ENCODE measurements around the gene KIF7.

The KIF7 gene

DNA sequence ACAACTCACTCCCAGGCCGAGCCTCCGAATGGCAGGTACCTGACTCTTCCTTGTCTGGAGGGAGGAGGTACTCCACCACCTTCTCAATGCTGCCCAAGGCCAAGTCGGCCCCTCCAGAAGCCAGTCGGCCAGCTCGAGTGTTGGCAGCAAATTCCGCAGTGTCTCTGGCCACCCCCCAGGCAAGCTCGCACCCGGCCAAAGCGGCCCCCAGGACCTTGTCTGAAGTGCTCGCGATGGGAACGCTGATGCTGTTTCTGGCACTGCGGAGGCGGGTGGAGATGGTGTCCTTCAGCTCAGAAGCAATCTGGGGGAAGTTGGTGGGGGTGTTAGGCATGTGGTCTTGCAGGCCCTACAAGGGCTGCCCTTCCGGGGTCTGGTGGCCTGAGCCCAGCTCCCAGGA, 14.7 kb upstream of the KIF7 start:
- no peaks in the 10 kb centered on the region for H3K9me3 ChIP-seq (ENCODE audit: insufficient read depth, low read length)
- TF ChIP-seq, protein P1, sequence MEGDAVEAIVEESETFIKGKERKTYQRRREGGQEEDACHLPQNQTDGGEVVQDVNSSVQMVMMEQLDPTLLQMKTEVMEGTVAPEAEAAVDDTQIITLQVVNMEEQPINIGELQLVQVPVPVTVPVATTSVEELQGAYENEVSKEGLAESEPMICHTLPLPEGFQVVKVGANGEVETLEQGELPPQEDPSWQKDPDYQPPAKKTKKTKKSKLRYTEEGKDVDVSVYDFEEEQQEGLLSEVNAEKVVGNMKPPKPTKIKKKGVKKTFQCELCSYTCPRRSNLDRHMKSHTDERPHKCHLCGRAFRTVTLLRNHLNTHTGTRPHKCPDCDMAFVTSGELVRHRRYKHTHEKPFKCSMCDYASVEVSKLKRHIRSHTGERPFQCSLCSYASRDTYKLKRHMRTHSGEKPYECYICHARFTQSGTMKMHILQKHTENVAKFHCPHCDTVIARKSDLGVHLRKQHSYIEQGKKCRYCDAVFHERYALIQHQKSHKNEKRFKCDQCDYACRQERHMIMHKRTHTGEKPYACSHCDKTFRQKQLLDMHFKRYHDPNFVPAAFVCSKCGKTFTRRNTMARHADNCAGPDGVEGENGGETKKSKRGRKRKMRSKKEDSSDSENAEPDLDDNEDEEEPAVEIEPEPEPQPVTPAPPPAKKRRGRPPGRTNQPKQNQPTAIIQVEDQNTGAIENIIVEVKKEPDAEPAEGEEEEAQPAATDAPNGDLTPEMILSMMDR (IDR thresholded peaks at IDR 0.05; ENCODE audit: low read depth, low read length) = no peak
- no peak for TF ChIP-seq EZH2phosphoT487 (IDR thresholded peaks at IDR 0.05; ENCODE audit: low read depth)
- H3K9ac ChIP-seq (ENCODE audit: low read length) = no peak overlapping the region
- H3K4me3 ChIP-seq (ENCODE audit: low read length) = no peak overlapping the region
- no peaks in the 10 kb centered on the region for H4K20me1 ChIP-seq (ENCODE audit: insufficient read depth, low read length)
- no peak overlapping the region for H3K4me2 ChIP-seq (ENCODE audit: low read length)
- peaks cover 2% of the 10 kb centered on the region for H3K27me3 ChIP-seq (ENCODE audit: low read depth, low read length)
- H3K79me2 ChIP-seq (ENCODE audit: low read length) = no peaks in the 10 kb centered on the region
- no peaks in the 10 kb centered on the region for H3K36me3 ChIP-seq (replicated peaks; ENCODE audit: low read depth, low read length)
- no peak overlapping the region for H2AFZ ChIP-seq (ENCODE audit: low read depth, low read length)
- peaks cover 6% of the 10 kb centered on the region; the same call in 1 of the 2 replicates for H3K4me1 ChIP-seq (ENCODE audit: low read length)
- H3K27ac ChIP-seq (ENCODE audit: low read length) = no peak overlapping the region

DNA sequence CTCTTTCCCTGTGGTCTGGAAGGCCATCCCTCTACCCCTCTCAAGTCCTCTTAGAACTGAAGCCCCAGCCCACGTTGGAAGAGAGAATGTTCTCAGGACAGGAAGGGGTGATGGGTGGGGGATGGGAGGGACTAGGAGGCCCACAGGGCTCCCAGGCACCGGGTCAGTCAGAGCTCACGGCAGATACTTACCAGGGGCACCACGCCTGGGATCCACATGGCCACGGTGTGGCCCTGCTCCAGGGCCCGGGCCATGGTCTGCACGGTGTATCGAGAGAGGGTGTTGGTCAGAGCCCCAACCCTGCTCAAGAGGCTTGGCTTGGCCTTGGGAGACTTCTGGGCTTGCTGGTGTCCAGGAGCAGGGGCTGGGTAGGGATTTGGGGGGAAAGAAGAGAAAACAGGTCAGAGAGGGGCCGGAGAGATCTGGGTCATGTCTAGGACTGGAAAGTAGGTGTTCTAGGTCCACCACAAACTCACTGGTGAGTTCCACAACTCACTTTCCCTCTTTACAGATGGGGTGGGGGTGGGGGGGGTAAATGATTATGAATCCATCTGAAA, 14.1 kb upstream of the KIF7 start:
- TF ChIP-seq, protein P1 (IDR thresholded peaks at IDR 0.05; ENCODE audit: low read depth, low read length) = no peak
- TF ChIP-seq EZH2phosphoT487 (IDR thresholded peaks at IDR 0.05; ENCODE audit: low read depth) = no peak
- Histone ChIP-seq H3K9me3 (ENCODE audit: insufficient read depth, low read length) (no peaks in the 10 kb centered on the region), H3K4me1 (ENCODE audit: low read length) (peaks cover 11% of the 10 kb centered on the region; the same call in 1 of the 2 replicates), H3K27ac (ENCODE audit: low read length) (no peak overlapping the region), H3K9ac (ENCODE audit: low read length) (no peak overlapping the region), H3K4me2 (ENCODE audit: low read length) (no peak overlapping the region), H3K27me3 (ENCODE audit: low read depth, low read length) (peaks cover 8% of the 10 kb centered on the region), H2AFZ (ENCODE audit: low read depth, low read length) (no peak overlapping the region), H3K4me3 (ENCODE audit: low read length) (no peak overlapping the region), H3K36me3 (replicated peaks; ENCODE audit: low read depth, low read length) (no peaks in the 10 kb centered on the region), H3K79me2 (ENCODE audit: low read length) (no peaks in the 10 kb centered on the region), H4K20me1 (ENCODE audit: insufficient read depth, low read length) (no peaks in the 10 kb centered on the region)

DNA sequence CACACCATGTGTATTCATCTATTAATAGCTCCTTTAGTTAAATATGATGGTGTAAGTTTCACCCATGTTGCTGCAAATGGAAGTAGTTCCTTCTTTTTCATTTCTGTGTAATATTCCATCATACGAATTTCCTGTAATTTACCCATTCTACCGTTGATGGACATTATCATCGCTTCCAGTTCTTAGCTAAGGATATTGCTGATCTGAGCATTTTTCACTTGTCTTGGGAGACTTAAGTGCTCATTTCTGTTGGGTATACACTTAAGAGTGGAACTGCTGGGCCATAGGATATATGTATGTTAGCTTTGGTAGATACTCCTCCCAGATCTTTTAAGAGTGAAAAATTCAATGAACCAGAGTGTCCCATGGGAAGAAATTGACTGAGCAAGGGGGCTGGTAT, 12.9 kb upstream of the KIF7 start:
- peaks cover 9% of the 10 kb centered on the region for H3K27me3 ChIP-seq (ENCODE audit: low read depth, low read length)
- H3K36me3 ChIP-seq (replicated peaks; ENCODE audit: low read depth, low read length) = no peaks in the 10 kb centered on the region
- no peaks in the 10 kb centered on the region for H3K79me2 ChIP-seq (ENCODE audit: low read length)
- H3K4me3 ChIP-seq (ENCODE audit: low read length) = no peak overlapping the region
- no peak overlapping the region for H3K9ac ChIP-seq (ENCODE audit: low read length)
- no peak overlapping the region for H3K4me2 ChIP-seq (ENCODE audit: low read length)
- no peak overlapping the region for H3K27ac ChIP-seq (ENCODE audit: low read length)
- H2AFZ ChIP-seq (ENCODE audit: low read depth, low read length) = no peak overlapping the region
- peaks cover 11% of the 10 kb centered on the region; the same call in 1 of the 2 replicates for H3K4me1 ChIP-seq (ENCODE audit: low read length)
- TF ChIP-seq, protein P1 (IDR thresholded peaks at IDR 0.05; ENCODE audit: low read depth, low read length) = no peak
- no peak for TF ChIP-seq EZH2phosphoT487 (IDR thresholded peaks at IDR 0.05; ENCODE audit: low read depth)
- no peaks in the 10 kb centered on the region for H3K9me3 ChIP-seq (ENCODE audit: insufficient read depth, low read length)
- no peaks in the 10 kb centered on the region for H4K20me1 ChIP-seq (ENCODE audit: insufficient read depth, low read length)

DNA sequence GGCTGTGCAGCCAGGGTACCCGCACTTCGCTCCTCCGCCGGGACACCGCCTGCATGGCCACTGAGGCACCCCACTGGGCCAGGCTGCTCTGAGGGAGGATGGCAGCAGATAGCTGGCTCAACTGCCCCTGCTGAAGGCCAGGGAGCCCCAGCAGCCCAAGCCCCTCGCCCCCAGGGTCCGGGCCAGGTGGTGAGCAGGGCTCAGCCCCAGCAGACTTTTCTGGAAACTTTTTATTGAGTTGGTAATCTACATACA, 12.4 kb upstream of the KIF7 start:
- Histone ChIP-seq H2AFZ (ENCODE audit: low read depth, low read length) (no peak overlapping the region), H3K4me3 (ENCODE audit: low read length) (no peak overlapping the region), H3K27me3 (ENCODE audit: low read depth, low read length) (peaks cover 9% of the 10 kb centered on the region), H3K4me1 (ENCODE audit: low read length) (peaks cover 11% of the 10 kb centered on the region; the same call in 1 of the 2 replicates), H3K79me2 (ENCODE audit: low read length) (no peaks in the 10 kb centered on the region), H3K4me2 (ENCODE audit: low read length) (no peak overlapping the region), H3K9ac (ENCODE audit: low read length) (no peak overlapping the region), H3K36me3 (replicated peaks; ENCODE audit: low read depth, low read length) (no peaks in the 10 kb centered on the region), H3K27ac (ENCODE audit: low read length) (no peak overlapping the region), H3K9me3 (ENCODE audit: insufficient read depth, low read length) (no peaks in the 10 kb centered on the region), H4K20me1 (ENCODE audit: insufficient read depth, low read length) (no peaks in the 10 kb centered on the region)
- no peak for TF ChIP-seq EZH2phosphoT487 (IDR thresholded peaks at IDR 0.05; ENCODE audit: low read depth)
- TF ChIP-seq, protein P1 (IDR thresholded peaks at IDR 0.05; ENCODE audit: low read depth, low read length) = no peak
